ENCODE results near the gene FADS6. TPM values are rescaled to one million over a fixed set of nuclear protein-coding genes. Genes with fewer than 3 reads are reported as not detected.

The FADS6 gene
- total and polyA plus RNA-seq, 2 donors from 2014 or later, result not detected

- H3K27me3 ChIP-seq (ENCODE audit: control insufficient read depth, insufficient read depth, low read length), result peaks cover 23% of the 10 kb centered on the region
- intact Hi-C loops (cut with DNase I), result no loop called here
- no peak for FAIRE-seq
Observed at GRCh38 chr17:74921769-74922168, 28.3 kb upstream of the FADS6 start.

GRCh38 chr17:74921026-74921681, 27.7 kb upstream of the FADS6 start:
- no peaks in the 10 kb centered on the region for H3K36me3 ChIP-seq (ENCODE audit: control insufficient read depth in 2 of 3, insufficient read depth in 3 of 3, low read length in 3 of 3)
- intact Hi-C loops (cut with DNase I), result no loop called here
- peaks cover 0 to 8% (median 0%) of the 10 kb centered on the region in 3 donors for H3K4me1 ChIP-seq (ENCODE audit: control insufficient read depth in 2 of 3, insufficient read depth in 2 of 3, low read depth in 1 of 3, low read length in 3 of 3)
- no peaks in the 10 kb centered on the region for H3K9me3 ChIP-seq (ENCODE audit: control insufficient read depth in 2 of 3, insufficient read depth in 1 of 3, low read length in 3 of 3)
- H3K27me3 ChIP-seq (ENCODE audit: control insufficient read depth, insufficient read depth, low read length), result peaks cover 21% of the 10 kb centered on the region
- no peak for FAIRE-seq
- no peak overlapping the region for H3K27ac ChIP-seq (ENCODE audit: low read depth in 2 of 2, low read length in 2 of 2)
- TF ChIP-seq CTCF (IDR thresholded peaks at IDR 0.05; ENCODE audit: borderline replicate concordance, extremely low read depth, insufficient read depth), result no peak
- no peak overlapping the region for H3K9ac ChIP-seq (ENCODE audit: low read length in 3 of 3)
- no peak overlapping the region for H3K4me3 ChIP-seq (ENCODE audit: low read length in 3 of 3)
- peak in 2 of 5 donors; percentile 58 to 70 for DNase-seq

More at GRCh38 chr17:74921769-74922168, 28.3 kb upstream of the FADS6 start:
- Histone ChIP-seq H3K27ac (ENCODE audit: low read depth in 2 of 2, low read length in 2 of 2) (no peak overlapping the region), H3K36me3 (ENCODE audit: control insufficient read depth in 2 of 3, insufficient read depth in 3 of 3, low read length in 3 of 3) (no peaks in the 10 kb centered on the region), H3K4me1 (ENCODE audit: control insufficient read depth in 2 of 3, insufficient read depth in 2 of 3, low read depth in 1 of 3, low read length in 3 of 3) (peaks cover 0 to 8% (median 0%) of the 10 kb centered on the region in 3 donors), H3K4me3 (ENCODE audit: low read length in 3 of 3) (no peak overlapping the region), H3K9ac (ENCODE audit: low read length in 3 of 3) (no peak overlapping the region), H3K9me3 (ENCODE audit: control insufficient read depth in 2 of 3, insufficient read depth in 1 of 3, low read length in 3 of 3) (no peaks in the 10 kb centered on the region)
- TF ChIP-seq CTCF (IDR thresholded peaks at IDR 0.05; ENCODE audit: borderline replicate concordance, extremely low read depth, insufficient read depth), result no peak
- no peak for DNase-seq

GRCh38 chr17:74920642-74921025, 27.2 kb upstream of the FADS6 start:
- no peaks in the 10 kb centered on the region for H3K36me3 ChIP-seq (ENCODE audit: control insufficient read depth in 2 of 3, insufficient read depth in 3 of 3, low read length in 3 of 3)
- no peak for FAIRE-seq
- intact Hi-C loops (cut with DNase I), result no loop called here

More at GRCh38 chr17:74920642-74921025, 27.2 kb upstream of the FADS6 start:
- no peak overlapping the region for H3K27ac ChIP-seq (ENCODE audit: low read depth in 2 of 2, low read length in 2 of 2)
- peaks cover 0 to 8% (median 0%) of the 10 kb centered on the region in 3 donors for H3K4me1 ChIP-seq (ENCODE audit: control insufficient read depth in 2 of 3, insufficient read depth in 2 of 3, low read depth in 1 of 3, low read length in 3 of 3)
- no peak for TF ChIP-seq CTCF (IDR thresholded peaks at IDR 0.05; ENCODE audit: borderline replicate concordance, extremely low read depth, insufficient read depth)
- H3K4me3 ChIP-seq (ENCODE audit: low read length in 3 of 3), result no peak overlapping the region
- no peaks in the 10 kb centered on the region for H3K9me3 ChIP-seq (ENCODE audit: control insufficient read depth in 2 of 3, insufficient read depth in 1 of 3, low read length in 3 of 3)
- H3K9ac ChIP-seq (ENCODE audit: low read length in 3 of 3), result no peak overlapping the region
- peaks cover 16% of the 10 kb centered on the region for H3K27me3 ChIP-seq (ENCODE audit: control insufficient read depth, insufficient read depth, low read length)
- peak in 4 of 5 donors; percentile 29 to 65 (median 38) for DNase-seq

All from kidney (tissue), 14 donors.